GM19324 (cell line): ENCODE measurements around the gene DUSP19.

Experiments
- ATAC-seq: cut with Tn5 transposase; IDR thresholded peaks from one replicate; pipeline ENCODE4 v1.9.1; 2021; ENCODE audit warnings: mild to moderate bottlenecking, moderate library complexity; ENCODE audit not compliant: unreplicated experiment, low FRiP score

The DUSP19 gene

DNA sequence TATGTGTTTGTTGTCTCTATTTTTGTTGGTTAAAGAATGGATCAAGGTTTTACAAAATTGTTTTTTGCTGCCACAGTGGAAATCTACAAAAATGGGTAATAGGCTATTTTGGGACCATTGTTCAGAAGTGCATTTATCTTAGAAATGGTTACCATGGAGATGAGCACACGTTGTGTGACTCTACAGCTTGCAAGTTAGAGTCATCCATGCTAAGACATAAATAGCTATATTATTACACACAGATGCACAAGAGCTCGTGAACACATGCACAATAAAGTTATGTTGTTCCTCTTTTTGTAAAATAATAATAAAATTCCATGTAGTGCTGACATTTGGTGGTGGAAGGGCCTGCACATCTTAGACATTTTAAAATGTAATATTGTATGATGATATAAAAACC lies 15.5 kb upstream of the DUSP19 start:
- no peak for ATAC-seq

DNA sequence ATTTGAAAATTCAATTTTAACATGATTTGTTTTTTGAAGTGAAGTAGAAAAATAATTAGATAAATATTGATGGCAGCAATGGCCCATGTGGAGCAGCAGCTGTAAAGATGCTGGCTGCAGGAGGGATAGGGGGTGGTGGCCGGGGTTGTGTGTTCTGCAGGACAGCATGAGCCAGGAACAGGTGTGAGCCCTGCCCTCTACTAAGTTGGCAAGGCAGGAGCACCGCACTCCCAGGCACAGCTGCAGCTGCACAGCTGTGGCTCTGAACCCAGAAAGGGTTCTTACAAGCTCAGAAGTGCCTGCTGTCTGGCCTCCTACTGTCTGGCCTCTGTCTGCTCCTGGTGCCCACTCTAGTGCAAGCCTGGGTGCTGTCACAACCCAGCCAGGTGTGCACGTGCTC lies 10.0 kb upstream of the DUSP19 start:
- ATAC-seq: no peak

DNA sequence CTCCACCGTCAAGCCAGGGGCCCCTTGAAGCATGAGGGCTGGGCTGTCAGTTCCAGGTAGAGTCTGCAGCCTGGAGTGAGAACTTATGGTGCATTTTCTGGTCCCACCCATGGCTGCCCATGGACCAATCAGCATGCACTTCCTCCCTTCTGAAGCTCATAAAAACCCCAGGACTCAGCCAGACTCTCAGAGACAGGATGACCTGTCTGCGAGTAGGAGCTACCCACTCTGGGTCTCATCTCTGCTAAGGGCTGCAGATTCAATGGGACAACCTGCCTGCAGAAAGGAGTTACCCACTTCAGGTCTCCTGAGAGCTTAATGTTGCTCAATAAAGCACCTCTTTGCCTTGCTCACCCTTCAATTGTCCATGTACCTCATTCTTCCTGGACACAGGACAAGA lies 9.4 kb upstream of the DUSP19 start:
- ATAC-seq: no peak

- ATAC-seq: no peak
These were observed 7.4 kb upstream of the DUSP19 start for GRCh38 chr2:183070942-183071844.

DNA sequence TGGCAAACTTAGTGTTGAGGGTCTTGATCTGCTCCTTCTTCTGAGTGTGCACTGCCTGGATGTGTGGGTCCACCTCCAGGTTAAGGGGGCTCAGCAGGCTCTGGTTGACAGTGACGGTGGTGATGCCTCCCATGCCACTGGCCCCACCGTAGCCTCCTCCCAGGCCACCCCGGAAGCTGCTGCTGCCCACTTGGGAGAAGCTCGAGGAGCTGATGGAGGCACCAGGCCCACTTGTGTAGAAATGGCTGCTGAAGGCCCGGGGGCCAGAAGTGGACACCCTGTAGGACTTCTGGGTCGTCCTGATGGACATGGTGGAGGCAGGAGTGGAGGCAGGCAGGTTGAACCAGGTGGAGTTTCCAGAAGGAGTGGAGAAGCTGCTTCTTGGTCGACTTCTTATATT lies 6.4 kb upstream of the DUSP19 start:
- no peak for ATAC-seq

GRCh38 chr2:183078163-183078463 lies 434 bp upstream of the DUSP19 start:
- no peak for ATAC-seq

- peak; percentile 31 for ATAC-seq
These were observed 710 bp downstream of the DUSP19 start for GRCh38 chr2:183079139-183079775.

GRCh38 chr2:183081911-183082310 lies 3.4 kb downstream of the DUSP19 start:
- ATAC-seq: no peak

DNA sequence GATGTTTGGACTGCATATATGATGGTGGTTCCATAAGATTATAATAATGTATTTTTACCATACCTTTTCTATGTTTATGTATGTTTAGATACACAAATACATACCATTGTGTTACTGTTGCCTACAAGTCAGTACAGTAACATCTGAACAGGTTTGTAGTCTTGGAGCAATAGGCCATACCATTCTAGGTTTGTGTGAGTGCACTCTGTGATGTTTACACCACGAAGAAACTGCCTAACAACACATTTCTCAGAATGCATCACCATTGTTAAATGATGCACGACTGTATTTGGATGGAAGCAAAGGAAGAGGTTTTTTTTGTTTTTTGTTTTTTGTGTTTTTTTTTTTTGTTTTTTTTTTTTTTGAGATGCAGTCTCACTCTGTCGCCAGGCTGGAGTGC lies 9.5 kb downstream of the DUSP19 start:
- ATAC-seq: no peak

DNA sequence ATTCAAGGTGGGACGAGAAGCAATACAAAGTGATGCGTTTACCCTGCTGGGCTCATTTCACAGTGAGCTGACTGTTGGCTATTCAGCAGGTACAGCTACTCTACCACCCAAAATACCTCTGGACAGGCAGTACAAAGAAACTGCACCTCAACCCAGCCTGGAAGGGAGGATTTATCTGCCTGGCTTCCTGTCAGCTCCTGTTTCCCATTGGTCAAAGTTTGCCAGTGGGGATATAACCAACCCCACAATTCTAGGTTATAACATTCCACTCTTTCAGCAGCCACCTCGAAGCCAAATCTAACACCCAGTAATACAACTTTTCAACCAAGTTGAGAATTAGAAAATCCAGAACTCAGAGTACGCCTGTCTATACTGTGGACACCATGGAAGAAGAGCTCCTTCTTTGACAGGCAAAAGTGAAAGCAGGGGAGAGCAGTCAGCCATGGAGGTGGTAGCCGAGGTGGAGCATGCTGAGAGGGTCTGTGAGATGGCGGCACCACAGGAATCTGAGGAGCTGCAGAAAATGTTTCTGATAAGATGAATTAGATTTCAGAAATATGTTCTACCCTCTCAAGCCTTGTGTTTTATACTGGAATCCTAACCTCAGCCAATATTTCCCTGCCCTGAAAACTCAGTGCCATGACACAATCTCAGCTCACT lies 10.8 kb downstream of the DUSP19 start:
- peak; percentile 92 for ATAC-seq

DNA sequence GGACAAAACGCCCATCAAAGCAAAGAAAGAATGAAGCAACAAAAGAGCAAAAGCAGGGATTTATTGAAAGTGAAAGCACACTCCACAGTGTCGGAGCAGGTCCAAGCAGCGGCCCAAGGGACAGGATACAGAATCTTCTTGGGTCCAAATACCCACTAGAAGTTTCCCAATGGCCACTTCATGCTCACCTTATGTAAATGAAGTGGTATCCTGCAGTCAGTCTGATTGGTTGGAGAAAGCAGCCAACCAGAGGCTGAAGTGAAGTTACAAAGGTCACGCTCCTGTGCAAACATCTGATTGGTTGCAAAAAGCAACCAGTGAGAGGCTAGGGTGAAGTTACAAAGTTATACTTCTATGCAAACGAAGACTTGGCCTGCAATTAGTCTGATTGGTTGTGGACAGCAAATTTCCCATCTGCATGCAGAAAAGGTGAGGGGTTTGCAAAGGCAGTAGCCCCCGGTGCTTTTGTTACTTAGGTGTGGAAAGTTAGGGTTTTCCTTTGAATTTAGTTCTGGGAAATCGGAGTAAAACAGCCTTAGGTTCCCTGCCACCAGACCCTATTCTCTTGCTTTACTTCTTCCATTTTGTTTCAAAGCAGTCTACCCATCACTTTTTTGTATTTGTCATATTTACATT lies 12.9 kb downstream of the DUSP19 start:
- no peak for ATAC-seq

DNA sequence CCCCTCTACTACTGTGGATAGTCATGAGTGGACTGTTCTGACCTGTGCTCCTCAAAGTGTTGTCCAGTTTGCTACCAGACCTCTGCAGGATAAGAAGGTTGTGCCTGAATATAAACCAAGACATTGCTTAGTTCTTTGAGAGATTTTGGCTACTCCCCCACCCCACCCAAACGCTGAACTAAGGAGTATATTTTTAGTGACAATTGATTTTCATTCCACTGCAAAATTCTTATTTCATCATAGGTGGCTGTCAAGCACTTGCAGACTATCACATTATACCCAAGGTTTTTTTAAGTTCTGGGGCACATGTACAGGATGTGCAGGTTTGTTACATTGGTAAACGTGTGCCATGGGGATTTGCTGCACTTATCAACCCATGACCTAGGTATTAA lies 13.4 kb downstream of the DUSP19 start:
- ATAC-seq: no peak

DNA sequence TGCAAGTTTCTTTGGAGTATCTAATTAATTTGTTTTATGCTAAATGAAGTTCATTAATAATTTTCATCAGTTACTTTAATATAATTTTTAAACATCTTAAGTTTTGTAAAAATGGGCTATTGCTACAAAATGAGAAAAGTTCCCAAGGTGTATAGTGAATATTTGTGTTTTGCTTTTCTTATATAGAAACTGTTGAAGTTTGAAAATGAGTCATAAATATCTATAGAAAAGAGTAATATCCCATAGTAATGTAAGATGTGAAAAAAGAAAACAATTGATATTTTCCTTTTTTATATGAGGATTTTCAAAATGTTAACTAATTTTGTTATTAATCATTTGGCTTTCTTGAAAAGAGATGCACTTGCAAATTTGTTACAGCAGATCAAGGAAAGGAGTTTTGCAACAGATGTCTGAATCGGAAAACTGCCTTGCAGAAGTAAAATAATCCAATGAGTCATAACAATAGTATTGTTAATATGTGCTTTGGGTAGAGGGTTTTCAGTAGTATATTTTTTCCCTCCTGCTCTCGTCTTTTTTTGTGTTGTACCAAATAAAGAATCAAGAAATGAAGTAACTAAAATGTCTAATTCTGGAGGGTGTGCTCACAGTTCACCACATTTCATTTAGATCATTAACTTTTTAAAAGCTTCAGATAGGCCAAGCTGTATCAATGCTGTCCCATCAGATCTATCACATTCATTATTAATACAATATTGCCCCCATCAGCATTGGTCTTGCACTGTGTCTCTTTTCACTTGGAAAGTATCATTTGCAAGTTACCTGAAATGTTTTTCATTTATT lies 15.5 kb downstream of the DUSP19 start:
- ATAC-seq: peak; percentile 70

DNA sequence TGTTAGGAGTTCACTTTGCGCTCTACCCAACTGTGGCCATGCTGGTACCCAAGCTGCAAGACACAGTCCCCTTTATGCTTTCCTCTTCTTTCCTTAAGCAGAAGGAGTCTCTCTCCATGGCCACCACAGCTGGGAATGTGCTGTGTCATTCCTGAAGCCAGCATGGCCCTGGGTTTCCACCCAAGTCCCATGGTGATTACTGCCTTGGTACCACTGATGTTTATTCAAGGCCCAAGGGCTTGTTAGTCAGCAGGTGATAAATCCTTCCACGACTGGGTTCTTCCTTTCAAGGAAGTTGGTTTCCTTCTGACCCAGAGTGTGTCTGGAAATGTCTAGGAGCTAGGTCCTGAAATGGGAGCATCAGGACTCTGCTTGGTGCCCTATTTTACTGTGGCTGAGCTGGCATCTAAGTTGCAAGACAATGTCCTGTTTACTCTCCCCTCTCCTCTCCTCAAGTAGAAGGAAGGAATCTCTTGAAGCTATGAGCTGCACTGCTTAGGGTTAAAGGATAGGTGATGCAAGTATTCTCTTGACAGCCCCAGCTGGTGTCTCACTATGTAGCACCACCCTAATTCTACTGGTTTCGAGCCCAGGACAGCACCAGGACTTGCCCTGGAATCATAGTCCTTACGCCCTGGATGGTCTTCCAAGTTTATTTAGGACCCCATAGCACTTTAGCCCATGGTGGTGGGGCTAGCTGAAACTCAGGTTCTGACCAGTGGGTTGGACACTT lies 27.0 kb downstream of the DUSP19 start:
- ATAC-seq: no peak

DNA sequence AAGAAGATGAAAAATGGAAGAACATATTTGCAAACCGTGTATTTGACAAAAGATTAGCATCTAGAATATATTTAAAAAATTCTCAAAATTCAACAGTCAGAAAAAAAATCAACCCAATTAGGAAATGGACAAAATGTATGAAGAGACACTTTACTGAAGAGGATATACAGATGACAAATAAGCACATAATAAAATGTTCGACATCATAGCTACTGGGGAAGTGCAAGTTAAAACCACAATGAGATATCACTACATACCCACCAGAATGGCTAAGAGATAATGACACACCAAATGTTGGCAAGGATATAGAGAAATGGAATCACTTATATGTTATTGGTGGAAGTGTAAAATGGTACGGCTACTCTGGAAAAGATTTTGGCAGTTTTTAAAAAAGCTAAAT lies 34.0 kb downstream of the DUSP19 start:
- ATAC-seq: no peak

DNA sequence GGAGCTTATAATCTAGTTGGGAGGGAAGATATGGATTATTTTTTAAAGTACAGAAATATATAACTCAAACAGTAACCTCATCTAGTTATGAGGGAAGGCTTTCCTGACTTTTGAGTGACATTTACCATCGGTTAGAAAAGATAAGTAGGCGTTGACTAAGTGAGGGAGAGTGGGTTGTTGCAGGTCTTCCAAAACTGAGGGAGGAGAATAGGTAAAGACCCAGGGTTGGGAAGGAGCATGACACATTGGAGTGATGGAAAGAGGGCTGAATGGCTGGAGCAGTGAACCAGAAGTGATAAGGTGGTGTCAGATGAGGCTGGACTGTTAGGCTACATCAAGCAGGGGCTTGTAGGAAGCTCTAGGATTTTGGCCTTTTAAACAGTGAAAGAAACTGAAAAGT lies 35.1 kb downstream of the DUSP19 start:
- ATAC-seq: no peak

- ATAC-seq: no peak
These were observed 38.7 kb downstream of the DUSP19 start for GRCh38 chr2:183117226-183117625.

GRCh38 chr2:183123117-183123958 lies 44.8 kb downstream of the DUSP19 start:
- ATAC-seq: no peak

DNA sequence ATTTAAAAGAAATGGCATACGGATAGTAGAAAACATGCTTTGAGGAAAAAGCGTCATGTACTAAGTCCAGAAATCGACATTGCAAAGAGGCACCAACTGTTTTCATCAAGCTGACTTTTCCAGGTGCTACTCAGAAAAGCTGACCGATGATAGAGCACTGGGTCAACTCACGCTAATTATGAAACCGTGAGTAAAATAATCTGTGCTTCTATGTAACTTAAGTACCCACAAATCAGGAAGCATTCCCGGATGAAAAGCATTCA lies 45.3 kb downstream of the DUSP19 start:
- peak; percentile 47 for ATAC-seq
